HG03558 (cell line): ENCODE results near the gene SIVA1.

Experiments used
- ATAC-seq: cut with Tn5 transposase; IDR thresholded peaks from one replicate; pipeline ENCODE4 v1.9.1; 2021; ENCODE audit warnings: moderate number of reproducible peaks; ENCODE audit not compliant: unreplicated experiment; ENCODE audit errors: extremely low read depth

SIVA1 gene

GRCh38 chr14:104752735-104753527 is at the start of gene SIVA1:
Gene SIVA1, plus strand, starts transcription at chr14:104753147. Its CDS starts 55 bp downstream, at chr14:104753202.
- ATAC-seq: peak; percentile 73

- ATAC-seq: no peak
These were observed 49.7 kb upstream of the SIVA1 start for GRCh38 chr14:104703269-104703668.

DNA sequence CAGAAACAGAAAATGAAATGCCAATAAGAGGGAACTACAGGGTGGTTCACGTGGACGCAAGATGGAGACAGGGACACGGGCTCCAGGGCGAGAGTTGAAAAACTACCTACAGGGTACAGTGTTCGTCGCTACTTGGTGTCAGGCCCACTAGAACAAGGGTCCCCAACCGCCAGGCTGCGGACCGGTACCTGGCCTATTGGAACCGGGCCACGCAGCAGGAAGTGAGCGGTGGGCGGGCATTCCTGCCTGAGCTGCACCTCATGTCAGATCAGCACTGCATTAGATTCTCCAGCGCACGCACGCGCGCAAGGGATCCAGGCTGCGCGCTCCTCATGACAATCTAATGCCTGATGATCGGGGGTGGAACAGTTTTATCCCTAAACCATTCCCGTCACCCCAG is 48.7 kb upstream of the SIVA1 start:
- ATAC-seq: no peak

GRCh38 chr14:104705340-104706047 is 47.5 kb upstream of the SIVA1 start:
- ATAC-seq: no peak

GRCh38 chr14:104706733-104707607 is 46.0 kb upstream of the SIVA1 start:
- no peak for ATAC-seq

DNA sequence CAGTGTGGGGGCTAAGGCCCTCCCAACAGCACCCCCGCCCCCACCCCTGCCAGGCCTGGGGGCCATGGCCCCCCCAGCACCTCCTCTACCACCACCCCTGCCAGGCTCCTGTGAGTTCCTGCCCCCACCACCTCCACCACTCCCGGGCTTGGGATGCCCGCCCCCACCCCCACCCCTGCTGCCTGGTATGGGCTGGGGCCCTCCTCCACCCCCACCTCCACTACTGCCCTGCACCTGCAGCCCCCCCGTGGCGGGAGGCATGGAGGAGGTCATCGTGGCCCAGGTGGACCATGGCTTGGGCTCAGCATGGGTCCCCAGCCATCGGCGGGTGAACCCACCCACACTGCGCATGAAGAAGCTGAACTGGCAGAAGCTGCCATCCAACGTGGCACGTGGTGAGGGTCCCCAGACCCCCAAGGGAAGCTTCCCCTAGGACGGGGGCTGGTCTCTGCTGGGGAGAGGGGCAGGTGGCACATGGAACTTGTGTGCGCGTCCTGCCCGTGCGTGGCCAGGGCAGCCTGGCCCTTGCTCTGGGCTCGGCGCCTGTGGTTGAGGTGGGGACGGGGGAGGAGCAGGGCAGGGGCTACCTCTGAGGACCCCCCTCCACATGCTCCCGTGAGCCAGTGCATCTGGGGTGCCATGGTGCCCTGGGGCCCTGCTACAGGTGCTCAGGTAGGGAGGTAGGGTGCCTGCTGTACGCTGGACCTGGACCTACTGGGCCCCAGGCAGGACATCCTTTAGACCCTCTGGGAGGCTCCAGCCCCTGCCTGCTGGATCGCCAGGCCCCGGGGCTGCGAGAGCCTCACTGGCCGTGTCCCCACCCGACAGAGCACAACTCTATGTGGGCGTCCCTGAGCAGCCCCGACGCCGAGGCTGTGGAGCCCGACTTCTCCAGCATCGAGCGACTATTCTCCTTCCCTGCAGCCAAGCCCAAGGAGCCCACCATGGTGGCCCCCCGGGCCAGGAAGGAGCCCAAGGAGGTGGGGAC is 45.0 kb upstream of the SIVA1 start:
- ATAC-seq: no peak

DNA sequence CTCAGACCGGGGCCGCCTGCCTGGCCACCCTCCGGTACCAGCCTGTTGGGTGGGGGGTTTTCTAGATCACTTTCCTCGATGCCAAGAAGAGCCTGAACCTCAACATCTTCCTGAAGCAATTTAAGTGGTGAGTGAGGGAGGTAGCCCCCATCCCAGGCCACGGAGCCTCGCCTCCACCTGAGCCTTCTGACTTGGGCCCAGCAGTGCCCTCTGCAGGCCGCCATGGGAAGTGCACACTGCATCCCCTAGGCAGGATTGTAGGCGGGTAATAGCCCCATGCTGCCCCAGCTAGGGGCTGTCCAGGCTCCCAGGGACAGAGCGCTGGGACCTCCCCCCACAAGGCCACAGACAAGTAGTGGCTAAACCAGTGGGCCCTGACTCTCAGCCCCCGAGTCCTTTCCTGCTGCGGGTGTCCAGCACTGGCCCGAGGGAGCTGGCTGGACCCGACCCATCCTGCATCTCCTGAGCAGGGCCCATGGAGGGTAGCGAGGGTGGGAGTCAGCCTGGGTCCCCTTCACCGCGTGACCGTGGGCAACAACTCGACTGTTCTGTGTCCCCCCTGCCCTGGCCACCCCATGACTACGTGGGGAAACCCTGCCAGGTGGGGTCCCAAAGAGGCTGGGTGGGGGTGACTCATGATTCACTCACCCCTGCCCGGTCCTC is 44.2 kb upstream of the SIVA1 start:
- ATAC-seq: no peak

DNA sequence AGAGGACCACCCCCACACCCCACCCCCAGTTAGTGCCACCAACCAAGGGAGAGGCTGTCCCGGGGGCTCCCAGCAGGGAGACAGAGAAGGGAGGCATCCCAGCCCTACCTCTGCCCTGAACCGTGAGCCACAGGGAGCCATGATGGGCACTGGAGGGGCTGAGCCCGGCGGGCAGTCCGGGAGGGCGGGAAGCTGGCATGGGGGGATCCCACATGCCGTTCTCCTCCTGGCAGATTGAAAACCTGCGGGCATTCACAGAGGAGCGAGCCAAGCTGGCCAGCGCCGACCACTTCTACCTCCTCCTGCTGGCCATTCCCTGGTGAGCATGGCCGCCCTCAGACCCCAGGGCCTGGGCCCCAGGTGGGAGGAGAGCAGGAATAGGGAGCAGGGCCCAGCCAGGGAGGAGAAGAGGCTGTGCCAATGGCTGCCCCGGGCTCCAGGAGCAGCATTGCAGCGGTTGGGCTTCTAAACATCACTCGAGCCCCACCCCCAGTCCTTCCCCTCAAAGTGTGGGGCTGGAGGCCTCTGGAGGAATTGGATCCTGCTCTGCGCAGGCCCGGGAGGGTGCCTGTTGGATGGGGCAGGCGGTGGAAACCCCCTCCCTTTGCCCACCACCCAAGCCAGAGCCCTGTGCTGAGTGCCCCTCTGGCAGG is 43.4 kb upstream of the SIVA1 start:
- no peak for ATAC-seq

GRCh38 chr14:104710071-104710735 is 42.7 kb upstream of the SIVA1 start:
- ATAC-seq: no peak

DNA sequence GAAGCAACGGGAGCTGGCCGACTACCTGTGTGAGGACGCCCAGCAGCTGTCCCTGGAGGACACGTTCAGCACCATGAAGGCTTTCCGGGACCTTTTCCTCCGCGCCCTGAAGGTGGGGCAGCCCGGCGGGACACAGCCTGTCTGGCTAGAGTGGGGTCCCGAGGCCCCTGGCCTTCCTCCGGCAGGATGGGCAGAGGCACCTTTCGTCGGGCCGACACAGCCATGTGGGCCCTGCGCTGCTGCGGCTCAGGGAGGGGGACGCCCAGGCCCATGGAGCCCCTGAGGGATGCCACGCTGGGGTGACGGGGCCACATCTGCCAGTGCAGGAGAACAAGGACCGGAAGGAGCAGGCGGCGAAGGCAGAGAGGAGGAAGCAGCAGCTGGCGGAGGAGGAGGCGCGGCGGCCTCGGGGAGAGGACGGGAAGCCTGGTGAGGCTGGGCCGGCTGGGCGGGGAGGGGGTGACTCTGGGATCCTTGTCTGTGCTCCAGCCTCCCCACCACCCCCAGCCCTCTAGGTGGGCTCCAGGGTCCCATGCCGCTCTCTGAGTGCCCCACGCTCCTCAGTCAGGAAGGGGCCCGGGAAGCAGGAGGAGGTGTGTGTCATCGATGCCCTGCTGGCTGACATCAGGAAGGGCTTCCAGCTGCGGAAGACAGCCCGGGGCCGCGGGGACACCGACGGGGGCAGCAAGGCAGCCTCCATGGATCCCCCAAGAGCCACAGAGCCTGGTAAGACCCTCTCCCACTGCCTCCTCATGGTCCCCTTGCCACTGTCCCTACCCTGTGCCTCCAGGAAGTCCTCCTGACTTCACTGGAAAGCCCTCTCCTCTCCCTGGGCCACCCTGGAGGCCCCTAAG is 39.8 kb upstream of the SIVA1 start:
- ATAC-seq: no peak

- no peak for ATAC-seq
These were observed 38.9 kb upstream of the SIVA1 start for GRCh38 chr14:104714066-104714465.

GRCh38 chr14:104714681-104715080 is 38.3 kb upstream of the SIVA1 start:
- ATAC-seq: no peak

- ATAC-seq: no peak
These were observed 37.5 kb upstream of the SIVA1 start for GRCh38 chr14:104715416-104715815.

DNA sequence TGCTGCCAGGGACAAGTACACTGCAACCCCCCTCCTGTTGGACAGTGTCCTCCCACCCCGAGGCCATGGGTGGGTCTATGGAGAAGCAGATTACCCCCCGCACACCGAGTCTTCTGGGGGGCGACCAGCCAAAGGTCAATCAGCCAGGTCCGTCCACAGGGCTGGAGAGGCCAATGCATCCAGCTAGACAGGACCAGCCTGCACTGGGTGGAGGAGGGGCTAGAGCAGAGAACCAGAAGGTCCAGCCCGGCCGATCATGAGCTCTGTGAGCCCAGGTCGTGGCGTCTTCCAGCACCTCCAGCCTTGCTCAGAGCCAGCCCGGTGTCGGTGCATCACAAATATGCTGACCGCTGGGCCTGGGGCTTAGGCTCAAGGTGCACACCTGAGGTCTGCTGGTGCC is 37.1 kb upstream of the SIVA1 start:
- no peak for ATAC-seq

- ATAC-seq: no peak
These were observed 35.8 kb upstream of the SIVA1 start for GRCh38 chr14:104717137-104717536.

- ATAC-seq: no peak
These were observed 35.3 kb upstream of the SIVA1 start for GRCh38 chr14:104717646-104718045.

DNA sequence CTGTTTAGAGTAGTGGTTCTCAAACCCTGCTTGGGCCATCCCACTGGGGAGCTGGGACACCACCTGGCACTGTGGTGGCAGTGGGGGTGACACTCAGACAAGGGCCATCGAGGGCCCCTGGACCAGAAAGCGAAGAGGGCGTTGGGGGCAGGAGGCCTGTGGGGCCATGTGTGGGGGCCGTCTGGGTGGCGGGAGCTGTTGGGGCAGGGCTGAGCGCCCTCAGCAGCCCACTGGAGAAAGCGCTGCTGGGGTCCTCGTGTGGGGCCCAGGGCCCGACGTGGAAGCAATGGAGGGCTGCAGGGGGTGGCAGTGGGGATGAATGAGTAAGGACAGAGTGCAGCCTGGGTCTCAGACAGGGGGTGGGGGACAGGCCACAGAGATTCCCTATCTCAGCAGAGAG is 34.8 kb upstream of the SIVA1 start:
- no peak for ATAC-seq
